ENCODE results near the gene PCK2.

Gene PCK2

DNA sequence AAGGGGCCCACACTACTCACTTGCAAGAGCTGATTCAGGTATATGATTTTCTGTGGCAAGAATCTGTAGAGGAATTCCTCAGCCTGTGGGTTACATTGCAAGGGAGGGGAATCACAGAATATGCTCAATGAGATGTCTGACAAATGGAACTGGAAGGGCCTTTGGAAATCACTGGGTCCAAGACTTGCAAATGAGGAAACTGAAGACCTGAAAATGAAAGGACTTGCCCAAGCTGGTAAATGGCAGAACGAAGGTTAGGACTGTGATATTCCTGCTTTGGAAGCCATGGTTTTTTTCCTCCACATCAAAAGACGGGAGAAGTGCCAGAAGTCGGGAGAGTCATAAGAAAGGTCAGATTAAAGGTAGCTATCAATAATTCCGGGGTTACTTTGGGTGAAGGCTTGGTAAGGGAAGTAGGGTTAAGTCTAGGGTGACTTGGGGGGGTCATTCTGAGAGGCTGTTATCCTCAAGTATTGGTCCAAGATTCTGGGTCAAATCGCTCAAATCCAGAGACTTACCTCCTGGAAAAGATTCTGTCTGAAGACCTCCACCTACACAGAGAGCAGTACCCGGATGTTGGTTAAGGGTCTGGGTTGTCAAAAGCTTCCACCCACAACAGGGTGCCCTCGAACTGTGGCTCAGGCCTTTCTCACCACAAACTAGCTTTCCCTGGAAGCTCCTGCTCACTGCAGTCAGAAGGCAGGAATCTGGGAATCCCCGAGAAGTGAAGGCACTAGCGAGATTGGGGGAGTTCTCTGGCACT, 51.8 kb downstream of the PCK2 start:
- Histone ChIP-seq H2BK5ac (ENCODE audit: low read length) (peak overlapping the region; percentile 83), H3K27ac (replicated peaks; ENCODE audit: low read length) (peak overlapping the region; percentile 56), H3K23ac (ENCODE audit: low read depth, low read length, poor library complexity) (no peak overlapping the region), H3K18ac (ENCODE audit: low read length) (peak overlapping the region; percentile 86), H3K79me1 (ENCODE audit: low read depth, low read length) (peaks cover 17% of the 10 kb centered on the region), H3K36me3 (replicated peaks in 1 of 2; ENCODE audit: control insufficient read depth in 2 of 2, insufficient read depth in 2 of 2, low read length in 2 of 2) (peaks cover 25 to 50% of the 10 kb centered on the region in 2 donors), H3K14ac (ENCODE audit: low read length) (peak overlapping the region; percentile 91), H3K4me2 (ENCODE audit: insufficient read depth, low read length, poor library complexity, severe bottlenecking) (peak overlapping the region; percentile 76), H3K4me3 (ENCODE audit: low read length in 2 of 2) (peak overlapping the region; percentile 81 to 96), H2AFZ (ENCODE audit: low read length) (peak overlapping the region; percentile 88), H4K8ac (ENCODE audit: low read depth, low read length) (no peak overlapping the region), H2AK5ac (ENCODE audit: low read depth, low read length) (peak overlapping the region; percentile 38), H4K91ac (ENCODE audit: low read depth, low read length, poor library complexity) (no peak overlapping the region), H3K9me3 (replicated peaks in 1 of 2; ENCODE audit: control insufficient read depth in 2 of 2, insufficient read depth in 1 of 2, low read depth in 1 of 2, low read length in 2 of 2) (no peaks in the 10 kb centered on the region), H3K4ac (ENCODE audit: low read length) (no peak overlapping the region), H3K4me1 (ENCODE audit: control insufficient read depth in 2 of 2, insufficient read depth in 1 of 2, low read depth in 1 of 2, low read length in 2 of 2) (peaks cover 10 to 17% of the 10 kb centered on the region in 2 donors), H3K9ac (ENCODE audit: low read depth, low read length, poor library complexity) (peak overlapping the region; percentile 95), H2BK15ac (ENCODE audit: low read length) (peak overlapping the region; percentile 37), H2BK120ac (ENCODE audit: low read depth, low read length) (no peak overlapping the region), H2BK12ac (ENCODE audit: low read length) (no peak overlapping the region), H3K27me3 (ENCODE audit: control insufficient read depth in 3 of 3, insufficient read depth in 3 of 3, low read depth in 1 of 3, low read length in 3 of 3) (no peaks in the 10 kb centered on the region)
- no peak for DNase-seq (ENCODE audit: low spot score)
- whole genome bisulfite sequencing, 2 donors (ENCODE audit: extremely low coverage in 2 of 2, insufficient read length in 2 of 2, insufficient replicate concordance in 1 of 2), result no CpG with 5 or more reads among the region's 9 CpGs

DNA sequence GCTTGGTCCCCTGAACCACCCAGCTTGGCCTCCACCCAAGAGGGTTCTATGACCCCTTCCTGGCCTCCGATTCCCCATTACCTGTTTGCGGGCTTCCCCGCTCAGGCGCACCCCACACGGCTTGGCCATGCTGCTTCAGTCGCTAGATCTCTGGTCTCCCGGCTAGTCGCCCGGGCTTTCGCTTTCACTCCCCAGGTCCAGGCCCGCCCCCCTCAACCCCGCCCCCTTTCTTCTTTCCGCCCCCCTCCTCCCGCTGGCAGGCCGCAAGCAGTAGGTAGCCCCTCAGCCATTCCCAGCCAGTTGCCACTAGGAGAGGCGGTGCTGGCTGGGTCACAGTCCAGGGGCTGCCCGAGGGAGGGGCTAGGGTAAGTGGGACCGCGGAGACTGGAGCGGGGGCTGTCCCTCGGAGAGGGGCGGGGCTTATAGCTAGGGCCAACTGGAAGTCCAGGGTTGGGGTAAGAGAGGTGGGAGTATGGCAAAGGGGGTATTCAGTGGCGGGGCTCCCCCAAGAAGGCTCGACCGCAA, 52.4 kb downstream of the PCK2 start, which contains the start of gene PSME2:
PSME2 (minus strand) TSS at position 158 of the 525 bp plus-strand sequence; CDS start at position 129, 29 bp downstream.
- Histone ChIP-seq H3K18ac (ENCODE audit: low read length) (peak within 1 kb of the TSS; percentile 95), H4K8ac (ENCODE audit: low read depth, low read length) (no peak within 1 kb of the TSS)
- no CpG with 5 or more reads among the region's 25 CpGs for WGBS, 2 donors (ENCODE audit: extremely low coverage in 2 of 2, insufficient read length in 2 of 2, insufficient replicate concordance in 1 of 2)

DNA sequence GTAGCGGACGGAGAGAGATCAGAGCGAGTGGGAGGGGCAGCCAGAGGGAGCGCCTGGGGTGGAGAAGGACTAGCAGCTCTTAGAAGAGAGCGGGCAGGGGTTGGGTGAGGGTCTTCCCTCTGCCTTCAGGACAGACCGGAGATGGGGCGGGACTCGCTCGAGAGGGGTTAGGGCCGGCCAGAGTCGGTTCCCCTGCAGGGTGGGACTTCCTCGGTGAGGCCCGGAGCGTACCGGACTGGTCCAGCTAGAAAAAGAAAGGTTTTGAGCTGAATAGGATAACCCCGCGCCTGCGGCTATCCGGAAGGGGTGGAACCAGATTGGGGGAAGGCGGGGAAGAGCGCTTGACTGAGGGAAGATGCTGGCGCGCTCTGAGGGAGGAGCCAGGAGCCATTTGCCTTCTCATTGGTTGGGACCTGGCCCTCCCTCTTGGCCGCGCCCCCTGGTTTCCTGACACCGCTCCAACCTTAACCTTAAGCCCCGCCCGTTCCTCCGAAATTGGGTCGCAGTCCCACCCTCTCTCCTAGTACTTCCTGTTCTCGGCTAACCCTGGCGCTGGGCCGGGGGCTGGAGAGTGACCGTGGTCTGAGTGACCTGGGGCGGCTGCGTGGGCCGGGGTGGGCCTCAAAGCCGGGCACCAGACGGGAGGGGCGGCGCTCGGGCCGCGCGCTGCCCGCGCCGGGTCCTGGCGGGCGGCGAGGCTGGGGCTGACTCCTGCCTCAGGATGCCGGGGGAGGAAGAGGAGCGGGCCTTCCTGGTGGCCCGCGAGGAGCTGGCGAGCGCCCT, 53.1 kb downstream of the PCK2 start, which contains the start of gene RNF31:
RNF31 (plus strand) TSS at position 521 of the 783 bp plus-strand sequence; CDS start at position 722, 201 bp downstream.
- Histone ChIP-seq H3K4ac (ENCODE audit: low read length) (no peak within 1 kb of the TSS), H3K36me3 (replicated peaks in 1 of 2; ENCODE audit: control insufficient read depth in 2 of 2, insufficient read depth in 2 of 2, low read length in 2 of 2) (peaks cover 36 to 63% of the 10 kb centered on the region in 2 donors), H3K9ac (ENCODE audit: low read depth, low read length, poor library complexity) (peak within 1 kb of the TSS; percentile 97), H3K27ac (replicated peaks; ENCODE audit: low read length) (peak within 1 kb of the TSS; percentile 85), H3K14ac (ENCODE audit: low read length) (peak within 1 kb of the TSS; percentile 91), H3K4me2 (ENCODE audit: insufficient read depth, low read length, poor library complexity, severe bottlenecking) (peak within 1 kb of the TSS; percentile 97), H3K79me1 (ENCODE audit: low read depth, low read length) (peaks cover 13% of the 10 kb centered on the region), H2BK120ac (ENCODE audit: low read depth, low read length) (peak within 1 kb of the TSS; percentile 84), H2BK5ac (ENCODE audit: low read length) (peak within 1 kb of the TSS; percentile 83), H4K91ac (ENCODE audit: low read depth, low read length, poor library complexity) (no peak within 1 kb of the TSS), H3K23ac (ENCODE audit: low read depth, low read length, poor library complexity) (peak within 1 kb of the TSS; percentile 11), H3K18ac (ENCODE audit: low read length) (peak within 1 kb of the TSS; percentile 95), H4K8ac (ENCODE audit: low read depth, low read length) (no peak within 1 kb of the TSS), H3K4me1 (ENCODE audit: control insufficient read depth in 2 of 2, insufficient read depth in 1 of 2, low read depth in 1 of 2, low read length in 2 of 2) (peaks cover 8 to 17% of the 10 kb centered on the region in 2 donors), H3K9me3 (replicated peaks in 1 of 2; ENCODE audit: control insufficient read depth in 2 of 2, insufficient read depth in 1 of 2, low read depth in 1 of 2, low read length in 2 of 2) (no peaks in the 10 kb centered on the region), H2AK5ac (ENCODE audit: low read depth, low read length) (peak within 1 kb of the TSS; percentile 86), H2AFZ (ENCODE audit: low read length) (peak within 1 kb of the TSS; percentile 95), H3K27me3 (ENCODE audit: control insufficient read depth in 3 of 3, insufficient read depth in 3 of 3, low read depth in 1 of 3, low read length in 3 of 3) (no peaks in the 10 kb centered on the region), H2BK15ac (ENCODE audit: low read length) (peak within 1 kb of the TSS; percentile 37), H3K4me3 (ENCODE audit: low read length in 2 of 2) (peak within 1 kb of the TSS; percentile 93 to 96), H2BK12ac (ENCODE audit: low read length) (no peak within 1 kb of the TSS)
- no CpG with 5 or more reads among the region's 57 CpGs for WGBS, 2 donors (ENCODE audit: extremely low coverage in 2 of 2, insufficient read length in 2 of 2, insufficient replicate concordance in 1 of 2)
- DNase-seq (ENCODE audit: low spot score), result peak; percentile 95

More for the DNA sequence above, 52.4 kb downstream of the PCK2 start, which contains the start of gene PSME2:
- Histone ChIP-seq H4K91ac (ENCODE audit: low read depth, low read length, poor library complexity) (no peak within 1 kb of the TSS), H3K9me3 (replicated peaks in 1 of 2; ENCODE audit: control insufficient read depth in 2 of 2, insufficient read depth in 1 of 2, low read depth in 1 of 2, low read length in 2 of 2) (no peaks in the 10 kb centered on the region), H2BK15ac (ENCODE audit: low read length) (peak within 1 kb of the TSS; percentile 37), H3K4me3 (ENCODE audit: low read length in 2 of 2) (peak within 1 kb of the TSS; percentile 93 to 96), H3K9ac (ENCODE audit: low read depth, low read length, poor library complexity) (peak within 1 kb of the TSS; percentile 97), H2AFZ (ENCODE audit: low read length) (peak within 1 kb of the TSS; percentile 95), H2BK120ac (ENCODE audit: low read depth, low read length) (peak within 1 kb of the TSS; percentile 84), H3K4me2 (ENCODE audit: insufficient read depth, low read length, poor library complexity, severe bottlenecking) (peak within 1 kb of the TSS; percentile 97), H3K14ac (ENCODE audit: low read length) (peak within 1 kb of the TSS; percentile 91), H2AK5ac (ENCODE audit: low read depth, low read length) (peak within 1 kb of the TSS; percentile 38), H3K27me3 (ENCODE audit: control insufficient read depth in 3 of 3, insufficient read depth in 3 of 3, low read depth in 1 of 3, low read length in 3 of 3) (no peaks in the 10 kb centered on the region), H3K4me1 (ENCODE audit: control insufficient read depth in 2 of 2, insufficient read depth in 1 of 2, low read depth in 1 of 2, low read length in 2 of 2) (peaks cover 10 to 17% of the 10 kb centered on the region in 2 donors), H2BK12ac (ENCODE audit: low read length) (no peak within 1 kb of the TSS), H2BK5ac (ENCODE audit: low read length) (peak within 1 kb of the TSS; percentile 83), H3K23ac (ENCODE audit: low read depth, low read length, poor library complexity) (peak within 1 kb of the TSS; percentile 11), H3K79me1 (ENCODE audit: low read depth, low read length) (peaks cover 13% of the 10 kb centered on the region), H3K27ac (replicated peaks; ENCODE audit: low read length) (peak within 1 kb of the TSS; percentile 85), H3K36me3 (replicated peaks in 1 of 2; ENCODE audit: control insufficient read depth in 2 of 2, insufficient read depth in 2 of 2, low read length in 2 of 2) (peaks cover 31 to 57% of the 10 kb centered on the region in 2 donors), H3K4ac (ENCODE audit: low read length) (no peak within 1 kb of the TSS)
- DNase-seq (ENCODE audit: low spot score), result peak; percentile 96

All from neuronal stem cell (in vitro differentiated cells).